AG10803 (cell line): Measurements from ENCODE around the gene MYRIP.

Experiments
- DNase-seq: peaks from one replicate; pipeline ENCODE4 v3.0.0; 2010; ENCODE audit warnings: low read depth
- H3K4me3 ChIP-seq: 2 replicates; pipeline ENCODE4 v1.5.1; 2011; ENCODE audit warnings: mild to moderate bottlenecking, low read length, control low read depth
- CTCF ChIP-seq: conservative IDR thresholded peaks from 2 replicates; pipeline ENCODE4 v1.5.1; 2011; ENCODE audit warnings: mild to moderate bottlenecking, low read length, control low read depth, inconsistent platforms

Gene MYRIP

GRCh38 chr3:40096661-40097111 is 287.3 kb downstream of the MYRIP start:
- no peak for TF ChIP-seq CTCF
- peak; percentile 40 for DNase-seq
- no peak overlapping the region for H3K4me3 ChIP-seq

- H3K4me3 ChIP-seq = no peak overlapping the region
- TF ChIP-seq CTCF = no peak
- DNase-seq = peak; percentile 56
Observed at GRCh38 chr3:40097131-40098117, 288.0 kb downstream of the MYRIP start.

- TF ChIP-seq CTCF = no peak
- no peak for DNase-seq
- no peak overlapping the region for H3K4me3 ChIP-seq
Observed at GRCh38 chr3:40098261-40098759, 288.9 kb downstream of the MYRIP start.

GRCh38 chr3:40099871-40100270 is 290.5 kb downstream of the MYRIP start:
- H3K4me3 ChIP-seq = no peak overlapping the region
- TF ChIP-seq CTCF = no peak
- DNase-seq = no peak

- no peak overlapping the region for H3K4me3 ChIP-seq
- TF ChIP-seq CTCF = no peak
- DNase-seq = no peak
Observed at GRCh38 chr3:40102182-40102581, 292.8 kb downstream of the MYRIP start.

GRCh38 chr3:40103829-40104228 is 294.4 kb downstream of the MYRIP start:
- no peak for DNase-seq
- no peak for TF ChIP-seq CTCF
- H3K4me3 ChIP-seq = no peak overlapping the region

GRCh38 chr3:40104441-40104840 is 295.0 kb downstream of the MYRIP start:
- TF ChIP-seq CTCF = no peak
- DNase-seq = no peak
- no peak overlapping the region for H3K4me3 ChIP-seq
